Peyer's patch (tissue), 4 donors: ENCODE results near the gene NHERF1.

ENCODE experiments used
- CTCF ChIP-seq, 6 experiments: fragments of 450-650 bp in 4 of 6; fragments of 200-600 bp in 2 of 6; sonication (generic) in 1 of 6; IDR thresholded peaks; one replicate each; pipeline ENCODE4 v1.5.1; 2017 to 2019; ENCODE audit warnings: antibody characterized with exemption in 6 of 6, mild to moderate bottlenecking in 3 of 6, moderate library complexity in 1 of 6
- POLR2A ChIP-seq, 2 donors: fragments of 450-650 bp; IDR thresholded peaks; one replicate each; pipeline ENCODE4 v1.5.1; 2017; ENCODE audit warnings: antibody characterized with exemption in 2 of 2, mild to moderate bottlenecking in 2 of 2, moderate library complexity in 2 of 2

- TF ChIP-seq CTCF (IDR thresholded peaks at IDR 0.05) (no peak), POLR2A (IDR thresholded peaks at IDR 0.05) (no peak)
Observed at GRCh38 chr17:74712756-74713155, 35.7 kb upstream of the NHERF1 start, which contains the start of gene CD300LF.
